BJ (cell line): ENCODE measurements around the gene AMOTL1. TPM values are rescaled to one million over a fixed set of nuclear protein-coding genes. Genes with fewer than 3 reads are reported as not detected.

Experiments
- CTCF ChIA-PET: fragments of 350-600 bp; formaldehyde crosslinking; extraction: SDS; loops from one replicate; lab custom pipeline; 2021; ENCODE audit warnings: antibody characterized with exemption, inconsistent platforms; lab: Yijun Ruan, JAX
- POLR2A ChIA-PET: fragments of 300-600 bp; sonication (Branson Sonifier 250); formaldehyde crosslinking; extraction: SDS; loops from one replicate; lab custom pipeline; 2021; ENCODE audit warnings: antibody characterized with exemption; lab: Charles Lee
- DNase-seq: peaks from one replicate; pipeline ENCODE4 v3.0.0-alpha.2; 2011; ENCODE audit warnings: low read depth
- H3K27me3 ChIP-seq: 2 replicates; pipeline ENCODE4 v1.6.0; 2011; ENCODE audit warnings: low read length; ENCODE audit not compliant: control insufficient read depth, insufficient read depth
- H3K36me3 ChIP-seq: 2 replicates; pipeline ENCODE4 v1.5.1; 2011; ENCODE audit warnings: low read length; ENCODE audit not compliant: control insufficient read depth, insufficient read depth
- H3K4me3 ChIP-seq: 2 replicates; pipeline ENCODE4 v1.5.1; 2011; ENCODE audit warnings: low read depth, mild to moderate bottlenecking, control low read depth, low read length
- polyA plus RNA-seq: library from polyadenylated mRNA; depleted of rRNA; stranded (reverse); fragments of >200 nt; gene quantifications from 2 replicates; pipeline ENCODE4 v1.2.3, GENCODE V29; 2011
- TF ChIP-seq, protein P1 (sequence below): IDR thresholded peaks from 2 replicates; pipeline ENCODE4 v1.5.1; 2011; ENCODE audit warnings: low read depth, mild to moderate bottlenecking, control low read depth, inconsistent platforms, low read length, moderate library complexity; ENCODE audit not compliant: insufficient read depth

AMOTL1 gene
- polyA plus RNA-seq, 1 experiment: 25.5 TPM

DNA sequence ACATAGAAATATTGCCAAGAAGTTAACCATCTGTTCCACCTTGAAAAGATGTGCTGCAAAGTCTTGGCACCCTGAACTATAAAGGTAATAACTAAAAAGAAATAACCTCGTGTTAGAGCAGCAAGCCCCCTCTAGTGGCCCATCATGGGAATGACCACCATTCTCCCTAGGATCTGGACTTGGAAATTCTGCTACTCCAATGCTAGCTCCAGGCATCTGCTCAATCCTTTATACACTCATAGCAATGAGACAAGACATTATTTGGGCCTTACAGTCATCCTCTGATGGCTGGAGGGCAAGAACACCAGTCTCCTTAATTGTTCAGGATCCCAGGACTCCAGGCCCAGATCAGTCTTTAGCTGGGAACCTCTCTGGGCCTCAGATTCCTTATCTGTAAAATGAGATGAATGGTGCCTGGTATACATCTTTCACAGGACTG, 129.2 kb downstream of the AMOTL1 start:
- Histone ChIP-seq H3K4me3 (no peak overlapping the region), H3K36me3 (peaks cover 5% of the 10 kb centered on the region), H3K27me3 (no peaks in the 10 kb centered on the region)
- no peak for DNase-seq
- POLR2A ChIA-PET: no interaction called here
- TF ChIP-seq, protein P1, sequence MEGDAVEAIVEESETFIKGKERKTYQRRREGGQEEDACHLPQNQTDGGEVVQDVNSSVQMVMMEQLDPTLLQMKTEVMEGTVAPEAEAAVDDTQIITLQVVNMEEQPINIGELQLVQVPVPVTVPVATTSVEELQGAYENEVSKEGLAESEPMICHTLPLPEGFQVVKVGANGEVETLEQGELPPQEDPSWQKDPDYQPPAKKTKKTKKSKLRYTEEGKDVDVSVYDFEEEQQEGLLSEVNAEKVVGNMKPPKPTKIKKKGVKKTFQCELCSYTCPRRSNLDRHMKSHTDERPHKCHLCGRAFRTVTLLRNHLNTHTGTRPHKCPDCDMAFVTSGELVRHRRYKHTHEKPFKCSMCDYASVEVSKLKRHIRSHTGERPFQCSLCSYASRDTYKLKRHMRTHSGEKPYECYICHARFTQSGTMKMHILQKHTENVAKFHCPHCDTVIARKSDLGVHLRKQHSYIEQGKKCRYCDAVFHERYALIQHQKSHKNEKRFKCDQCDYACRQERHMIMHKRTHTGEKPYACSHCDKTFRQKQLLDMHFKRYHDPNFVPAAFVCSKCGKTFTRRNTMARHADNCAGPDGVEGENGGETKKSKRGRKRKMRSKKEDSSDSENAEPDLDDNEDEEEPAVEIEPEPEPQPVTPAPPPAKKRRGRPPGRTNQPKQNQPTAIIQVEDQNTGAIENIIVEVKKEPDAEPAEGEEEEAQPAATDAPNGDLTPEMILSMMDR: peak; percentile 87
- CTCF ChIA-PET: interaction anchor here (0.6 to 5.4 kb wide), 30 partner anchors 11 to 299 kb away, joined by 3 to 76 read pairs (median 4); partner anchors contain the start of genes CWC15 and KDM4D

DNA sequence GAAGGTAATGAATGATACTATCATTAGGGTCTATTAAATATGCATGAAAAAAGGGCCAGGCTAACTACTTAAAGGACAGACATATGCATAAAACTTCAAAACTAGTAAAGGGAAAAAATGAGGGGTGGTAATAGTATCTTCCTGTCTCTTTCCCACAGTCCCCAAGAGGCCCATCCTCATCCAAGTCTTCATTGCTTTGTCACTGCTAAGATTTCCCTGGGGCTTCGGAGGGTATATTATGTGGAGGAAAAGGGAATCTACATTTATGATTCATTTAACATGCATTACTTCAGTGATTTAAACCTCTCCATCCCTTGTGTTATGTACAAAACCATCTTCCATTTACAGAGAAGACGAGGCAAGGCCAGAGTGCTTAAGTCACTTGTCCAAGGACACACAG, 139.1 kb downstream of the AMOTL1 start:
- Histone ChIP-seq H3K4me3 (no peak overlapping the region), H3K27me3 (no peaks in the 10 kb centered on the region), H3K36me3 (no peaks in the 10 kb centered on the region)
- DNase-seq: no peak
- ChIA-PET POLR2A (no interaction called here), CTCF (no interaction called here)
- TF ChIP-seq, protein P1: no peak

DNA sequence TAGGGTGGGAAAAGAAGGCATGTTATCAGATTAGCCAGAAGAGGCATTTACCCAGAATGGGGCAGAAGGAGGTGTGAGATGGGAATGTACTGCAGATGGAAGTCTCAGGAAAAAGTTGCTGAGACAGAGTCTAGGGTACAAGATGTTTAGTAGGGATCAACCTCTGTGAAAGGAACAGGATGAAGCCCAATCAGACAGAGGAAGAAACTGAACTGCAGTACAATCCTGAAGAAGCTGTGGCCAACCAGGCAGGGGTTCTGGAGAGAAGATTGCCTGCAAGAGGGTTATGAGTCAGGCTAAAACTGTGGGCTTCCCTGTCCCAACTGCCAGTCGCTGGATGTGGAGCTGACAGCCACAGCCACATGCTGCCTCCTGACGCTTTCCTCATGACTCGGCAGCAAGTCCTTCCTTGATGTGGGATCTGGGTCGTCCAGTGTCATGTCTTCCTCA, 141.2 kb downstream of the AMOTL1 start:
- H3K27me3 ChIP-seq: no peaks in the 10 kb centered on the region

DNA sequence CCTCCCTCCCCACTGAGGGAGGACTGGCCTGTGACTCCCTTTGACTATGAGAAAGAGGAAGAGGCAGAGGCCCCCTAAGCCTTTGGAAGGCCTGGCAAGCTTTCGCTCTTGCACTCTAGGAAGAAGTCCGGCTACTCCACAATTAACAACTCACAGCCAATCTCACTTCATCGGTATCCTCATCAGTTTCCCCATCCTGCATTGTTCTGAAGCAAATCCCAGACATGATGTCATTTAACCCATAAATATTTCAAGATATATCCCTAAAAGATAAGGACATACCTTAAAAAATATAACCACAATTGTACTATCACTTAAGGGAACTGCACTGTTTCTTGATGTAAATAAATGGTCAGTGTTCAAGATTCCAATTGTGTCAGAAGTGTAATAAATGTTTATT, 142.1 kb downstream of the AMOTL1 start:
- ChIA-PET CTCF (interaction anchor here (0.6 to 2.6 kb wide), 8 partner anchors 9 to 287 kb away, joined by 3 to 13 read pairs (median 3); no protein-coding TSS in a partner anchor), POLR2A (no interaction called here)
- H3K27me3 ChIP-seq: no peaks in the 10 kb centered on the region
- no peak overlapping the region for H3K4me3 ChIP-seq
- no peaks in the 10 kb centered on the region for H3K36me3 ChIP-seq
- no peak for DNase-seq
- TF ChIP-seq, protein P1: no peak

More for the DNA sequence above, 141.2 kb downstream of the AMOTL1 start:
- ChIA-PET CTCF (interaction anchor here (0.7 to 2.6 kb wide), 7 partner anchors 12 to 286 kb away, joined by 3 to 13 read pairs (median 4); no protein-coding TSS in a partner anchor), POLR2A (no interaction called here)
- DNase-seq: no peak
- H3K36me3 ChIP-seq: no peaks in the 10 kb centered on the region
- TF ChIP-seq, protein P1: no peak
- no peak overlapping the region for H3K4me3 ChIP-seq

DNA sequence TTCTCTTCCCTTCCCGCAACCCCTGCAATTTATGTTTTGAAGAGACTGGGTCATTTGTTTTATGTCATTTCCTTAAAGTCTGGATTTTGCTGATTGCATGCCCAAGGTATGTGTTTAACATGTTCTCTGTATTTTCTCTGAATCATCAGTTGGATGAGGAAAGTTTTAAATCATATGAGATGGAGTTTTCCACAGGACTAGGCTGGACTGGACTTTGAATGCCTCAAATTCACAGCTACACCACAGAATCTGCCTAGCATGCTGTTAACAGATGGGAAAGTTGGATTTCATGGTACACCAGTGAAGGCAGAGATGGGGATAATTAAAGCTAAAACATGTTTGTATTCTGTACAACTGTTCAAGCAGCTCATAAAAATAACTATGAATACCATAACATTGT, 142.6 kb downstream of the AMOTL1 start:
- ChIA-PET POLR2A (no interaction called here), CTCF (interaction anchor here (0.6 to 1.8 kb wide), 7 partner anchors 9 to 1515 kb away, joined by 3 to 8 read pairs (median 3); no protein-coding TSS in a partner anchor)
- H3K4me3 ChIP-seq: no peak overlapping the region
- TF ChIP-seq, protein P1: no peak
- peak; percentile 85 for DNase-seq
- no peaks in the 10 kb centered on the region for H3K27me3 ChIP-seq
- H3K36me3 ChIP-seq: no peaks in the 10 kb centered on the region
